Subcutaneous adipose tissue (tissue), 4 donors: ENCODE measurements around the gene OTUB2. TPM values are rescaled to one million over a fixed set of nuclear protein-coding genes. Genes with fewer than 3 reads are reported as not detected.

Experiments used
- CTCF ChIP-seq: fragments of 450-650 bp; IDR thresholded peaks from one replicate; pipeline ENCODE4 v1.5.1; 2016; ENCODE audit warnings: low read depth, mild to moderate bottlenecking, control low read depth, antibody characterized with exemption, moderate library complexity
- total RNA-seq, 4 donors: library from RNA; depleted of rRNA; stranded (reverse); fragments of >200 nt; gene quantifications; one replicate each; pipeline ENCODE4 v1.1.0, GENCODE V29; 2016

OTUB2 gene
- total RNA-seq, 4 donors from 2014 or later, result 0.22 to 3.9 (median 0.43) TPM

GRCh38 chr14:94011795-94012194, 14.3 kb upstream of the OTUB2 start:
- TF ChIP-seq CTCF, result no peak

- no peak for TF ChIP-seq CTCF
Measured at GRCh38 chr14:94014382-94014781, 11.8 kb upstream of the OTUB2 start.

- no peak for TF ChIP-seq CTCF
Measured at GRCh38 chr14:94015223-94015622, 10.9 kb upstream of the OTUB2 start.

- TF ChIP-seq CTCF, result no peak
Measured at GRCh38 chr14:94016446-94016976, 9.6 kb upstream of the OTUB2 start.

- no peak for TF ChIP-seq CTCF
Measured at GRCh38 chr14:94018308-94018707, 7.8 kb upstream of the OTUB2 start.

- no peak for TF ChIP-seq CTCF
Measured at GRCh38 chr14:94019329-94019728, 6.8 kb upstream of the OTUB2 start.

GRCh38 chr14:94020267-94020666, 5.9 kb upstream of the OTUB2 start:
- TF ChIP-seq CTCF, result no peak
